VCaP (cell line): ENCODE measurements around the gene DNAJC16.
"Not testable (repeated sequence)": the region's sequence is repeated elsewhere in the genome, so short reads cannot be mapped to it uniquely, and the experiment has no call there.

ENCODE experiments used
- H3K27ac ChIP-seq: fragments of 450-650 bp; 2 replicates; pipeline ENCODE4 v1.5.1; 2017
- TF ChIP-seq, protein P1 (sequence below): fragments of 450-650 bp; conservative IDR thresholded peaks from 2 replicates; pipeline ENCODE4 v1.5.1; 2017; ENCODE audit warnings: mild to moderate bottlenecking, moderate library complexity

The DNAJC16 gene

GRCh38 chr1:15513919-15514318, 12.7 kb upstream of the DNAJC16 start:
- no peak overlapping the region for H3K27ac ChIP-seq
- TF ChIP-seq, protein P1, sequence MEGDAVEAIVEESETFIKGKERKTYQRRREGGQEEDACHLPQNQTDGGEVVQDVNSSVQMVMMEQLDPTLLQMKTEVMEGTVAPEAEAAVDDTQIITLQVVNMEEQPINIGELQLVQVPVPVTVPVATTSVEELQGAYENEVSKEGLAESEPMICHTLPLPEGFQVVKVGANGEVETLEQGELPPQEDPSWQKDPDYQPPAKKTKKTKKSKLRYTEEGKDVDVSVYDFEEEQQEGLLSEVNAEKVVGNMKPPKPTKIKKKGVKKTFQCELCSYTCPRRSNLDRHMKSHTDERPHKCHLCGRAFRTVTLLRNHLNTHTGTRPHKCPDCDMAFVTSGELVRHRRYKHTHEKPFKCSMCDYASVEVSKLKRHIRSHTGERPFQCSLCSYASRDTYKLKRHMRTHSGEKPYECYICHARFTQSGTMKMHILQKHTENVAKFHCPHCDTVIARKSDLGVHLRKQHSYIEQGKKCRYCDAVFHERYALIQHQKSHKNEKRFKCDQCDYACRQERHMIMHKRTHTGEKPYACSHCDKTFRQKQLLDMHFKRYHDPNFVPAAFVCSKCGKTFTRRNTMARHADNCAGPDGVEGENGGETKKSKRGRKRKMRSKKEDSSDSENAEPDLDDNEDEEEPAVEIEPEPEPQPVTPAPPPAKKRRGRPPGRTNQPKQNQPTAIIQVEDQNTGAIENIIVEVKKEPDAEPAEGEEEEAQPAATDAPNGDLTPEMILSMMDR = no peak

DNA sequence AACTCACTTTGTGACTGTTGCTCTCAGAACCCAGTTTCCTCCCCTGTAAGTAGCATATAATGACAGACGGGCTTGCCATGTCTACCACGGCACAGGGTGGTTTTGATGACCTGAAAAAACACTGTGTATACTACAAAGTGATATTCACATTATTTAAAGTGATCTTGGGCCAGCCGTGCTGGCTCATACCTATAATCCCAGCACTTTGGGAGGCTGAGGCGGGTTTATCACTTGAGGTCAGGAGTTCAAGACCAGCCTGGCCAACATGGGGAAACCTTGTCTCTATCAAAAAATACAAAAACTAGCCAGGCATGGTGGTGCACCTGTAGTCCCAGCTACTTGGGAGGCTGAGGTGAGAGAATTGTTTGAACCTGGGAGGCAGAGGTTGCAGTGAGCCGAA, 12.1 kb upstream of the DNAJC16 start:
- not testable (repeated sequence) for H3K27ac ChIP-seq

DNA sequence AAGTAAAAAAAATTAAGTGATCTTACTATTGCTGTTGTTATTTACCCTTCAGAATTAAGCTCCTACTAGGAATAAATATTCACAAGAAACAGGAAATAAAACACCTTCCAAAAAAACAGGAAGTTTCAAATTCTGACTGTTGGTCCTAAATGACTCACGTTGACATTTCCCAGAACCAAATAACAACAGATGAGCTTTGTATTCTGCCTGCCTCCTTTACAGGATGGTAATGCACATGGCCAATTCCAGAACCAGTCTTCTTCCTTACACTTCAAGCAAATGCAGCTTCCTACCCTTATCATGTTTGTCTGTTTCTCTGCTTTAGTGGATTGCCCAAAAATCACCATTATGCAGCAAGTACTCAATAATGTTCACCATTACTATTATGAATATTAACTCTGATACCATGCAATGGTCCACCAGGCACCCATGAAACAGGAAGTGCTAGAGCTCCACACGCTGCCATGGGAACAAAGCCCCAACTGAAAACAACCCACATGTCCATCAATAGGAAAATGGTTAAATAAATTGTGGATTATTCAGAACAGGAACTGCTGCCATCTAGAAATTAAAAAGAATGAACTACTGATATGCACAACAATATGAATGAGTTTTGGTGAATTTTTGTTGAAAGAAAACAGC, 11.5 kb upstream of the DNAJC16 start:
- no peak overlapping the region for H3K27ac ChIP-seq
- TF ChIP-seq, protein P1 = no peak

DNA sequence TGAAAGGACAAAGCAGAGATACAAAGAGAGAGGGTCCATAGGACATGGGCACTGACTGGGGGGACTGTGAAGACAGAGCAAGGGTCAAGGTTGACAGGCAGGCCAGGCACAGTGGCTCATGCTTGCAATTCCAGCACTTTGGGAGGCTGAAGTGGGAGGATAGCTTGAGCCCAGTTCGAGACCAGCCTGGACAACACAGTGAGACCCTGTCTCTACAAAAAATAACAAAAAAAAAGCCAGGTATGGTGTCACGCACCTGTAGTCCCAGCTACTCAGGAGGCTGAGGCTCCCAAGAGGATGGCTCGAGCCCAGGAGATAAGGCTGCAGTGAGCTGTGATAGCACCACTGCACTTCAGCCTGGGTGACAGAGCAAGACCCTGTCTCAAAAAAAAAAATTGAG, 7.0 kb upstream of the DNAJC16 start:
- H3K27ac ChIP-seq = no peak overlapping the region
- TF ChIP-seq, protein P1 = no peak

GRCh38 chr1:15521206-15521906, 5.3 kb upstream of the DNAJC16 start:
- not testable (repeated sequence) for H3K27ac ChIP-seq

DNA sequence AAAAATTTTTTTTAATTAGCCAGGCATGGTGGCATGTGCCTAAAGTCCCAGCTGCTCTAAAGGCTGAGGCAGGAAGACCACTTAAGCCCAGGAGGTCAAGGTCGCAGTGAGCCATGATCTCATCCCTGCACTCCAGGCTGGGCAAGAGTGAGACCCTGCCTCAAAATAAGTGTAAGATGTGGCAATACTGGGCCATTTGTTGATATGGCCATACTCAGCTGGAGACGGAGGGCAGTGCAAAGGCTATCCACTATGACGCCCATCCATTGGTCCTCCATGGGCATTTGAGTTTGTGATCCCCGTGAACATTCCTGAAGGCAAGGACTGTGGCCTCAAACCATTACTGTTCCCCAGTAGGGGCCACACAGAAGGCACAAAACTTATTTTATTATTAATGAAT, 4.1 kb upstream of the DNAJC16 start:
- peak overlapping the region; percentile 90 for H3K27ac ChIP-seq
- TF ChIP-seq, protein P1 = no peak

- H3K27ac ChIP-seq = peak overlapping the region; percentile 90
Observed at GRCh38 chr1:15523104-15524020, 3.3 kb upstream of the DNAJC16 start.

DNA sequence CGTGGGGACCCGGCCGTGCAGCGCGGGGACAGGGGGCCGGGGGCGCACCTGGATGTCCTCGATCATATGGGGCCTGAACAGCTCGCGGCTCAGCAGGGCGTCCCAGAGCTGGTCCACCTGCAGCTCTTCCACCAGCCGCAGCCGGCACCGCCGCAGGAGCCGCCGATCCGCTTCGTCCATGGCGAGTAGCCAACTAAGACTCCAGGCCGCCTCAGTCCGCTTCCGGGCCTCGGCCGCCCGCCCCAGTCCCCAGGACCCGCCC, 2.7 kb upstream of the DNAJC16 start, which contains the start of gene CASP9:
Gene CASP9, minus strand, starts transcription at position 195 of the 262 bp plus-strand sequence. Its CDS starts 15 bp downstream, at position 180.
- peak within 1 kb of the TSS; percentile 90 for H3K27ac ChIP-seq
- TF ChIP-seq, protein P1 = no peak

More at GRCh38 chr1:15523104-15524020, 3.3 kb upstream of the DNAJC16 start:
- TF ChIP-seq, protein P1 = no peak
